Measurements from ENCODE around the gene TMEM95.
"Not testable (repeated sequence)": the region's sequence is repeated elsewhere in the genome, so short reads cannot be mapped to it uniquely, and the experiment has no call there.

TMEM95 gene

GRCh38 chr17:7347630-7348477, 7.1 kb upstream of the TMEM95 start:
- DNase-seq = no peak

- no peak for DNase-seq
Measured at GRCh38 chr17:7348478-7349242, 6.3 kb upstream of the TMEM95 start.

GRCh38 chr17:7351665-7352502, 3.1 kb upstream of the TMEM95 start, which contains the start of gene KCTD11:
KCTD11 (plus strand) TSS chr17:7352162.
- peak; percentile 27 for DNase-seq

GRCh38 chr17:7352503-7352889, 2.5 kb upstream of the TMEM95 start:
- no peak for DNase-seq

GRCh38 chr17:7352910-7353635, 1.9 kb upstream of the TMEM95 start:
- no peak for DNase-seq

GRCh38 chr17:7354262-7354843, 603 bp upstream of the TMEM95 start:
- no peak for DNase-seq

GRCh38 chr17:7355573-7355972, 617 bp downstream of the TMEM95 start:
- no peak for DNase-seq

- no peak for DNase-seq
Measured at GRCh38 chr17:7356072-7356549, 1.2 kb downstream of the TMEM95 start.

GRCh38 chr17:7356756-7357155, 1.8 kb downstream of the TMEM95 start:
- DNase-seq = no peak

- no peak for DNase-seq
Measured at GRCh38 chr17:7357381-7357780, 2.4 kb downstream of the TMEM95 start.

- DNase-seq = no peak
Measured at GRCh38 chr17:7361906-7362305, 7.0 kb downstream of the TMEM95 start.

- DNase-seq = no peak
Measured at GRCh38 chr17:7363311-7363710, 8.4 kb downstream of the TMEM95 start.

GRCh38 chr17:7365963-7366362, 11.0 kb downstream of the TMEM95 start:
- not testable (repeated sequence) for DNase-seq

GRCh38 chr17:7367083-7367482, 12.1 kb downstream of the TMEM95 start:
- DNase-seq = no peak

- DNase-seq = no peak
Measured at GRCh38 chr17:7367918-7368598, 13.1 kb downstream of the TMEM95 start.

- not testable (repeated sequence) for DNase-seq
Measured at GRCh38 chr17:7368599-7368994, 13.6 kb downstream of the TMEM95 start.

GRCh38 chr17:7369825-7370224, 14.9 kb downstream of the TMEM95 start:
- DNase-seq = no peak

- no peak for DNase-seq
Measured at GRCh38 chr17:7370853-7371252, 15.9 kb downstream of the TMEM95 start.

GRCh38 chr17:7374353-7374752, 19.4 kb downstream of the TMEM95 start:
- no peak for DNase-seq

GRCh38 chr17:7379134-7379533, 24.2 kb downstream of the TMEM95 start:
- no peak for DNase-seq

- DNase-seq = no peak
Measured at GRCh38 chr17:7380321-7380720, 25.4 kb downstream of the TMEM95 start.
